HL-60/S4 (cell line): Measurements from ENCODE around the gene DNAAF1.

ENCODE experiments used
- in situ Hi-C: fragments of 300-500 bp; cut with MboI; formaldehyde crosslinking; loops from 2 replicates; pipeline ENCODE4 v1.14.3; 2022; ENCODE audit warnings: low sequenced_read_pairs

Gene DNAAF1

DNA sequence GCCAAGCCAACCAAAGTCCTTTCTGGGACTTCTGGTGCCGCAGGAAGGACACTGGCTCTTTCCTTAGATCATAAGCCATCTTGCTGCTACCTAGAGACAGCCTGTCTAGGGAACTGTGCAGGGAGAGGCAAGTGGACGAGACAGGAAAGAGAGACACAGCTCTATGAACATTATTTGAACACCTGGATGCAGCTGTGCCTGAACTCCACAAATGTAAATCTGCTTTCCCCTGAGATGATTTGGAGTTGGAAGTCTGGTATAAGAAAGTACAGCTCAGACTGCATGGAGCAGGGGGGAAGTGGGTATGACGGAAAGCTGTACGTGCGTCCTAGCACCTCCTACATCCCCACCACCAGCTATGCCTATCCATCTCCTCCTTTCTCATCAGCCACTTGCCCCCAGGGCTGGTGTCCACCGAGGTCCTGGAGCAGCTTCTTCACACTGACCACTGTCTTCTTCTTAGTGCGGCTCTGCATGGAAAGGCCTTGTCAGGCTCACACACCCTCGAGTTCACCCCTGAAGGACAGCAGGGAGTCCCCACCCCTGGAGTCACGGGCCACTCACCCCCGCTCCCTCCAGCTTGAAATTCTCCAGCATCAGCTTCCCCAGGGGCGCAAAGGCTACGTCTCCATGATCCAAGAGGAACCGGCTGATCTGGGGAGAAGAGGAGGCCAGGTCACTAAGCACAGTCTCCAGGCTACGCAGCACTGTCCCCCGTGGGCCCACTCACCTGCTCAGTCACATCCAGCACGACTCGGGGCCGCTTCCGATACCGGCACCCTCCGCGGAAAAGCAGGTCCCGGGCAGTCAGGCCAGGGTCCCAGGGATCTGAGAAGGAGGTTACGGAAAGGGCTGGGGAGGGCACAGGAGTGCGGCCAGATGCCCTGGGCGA, 37.8 kb downstream of the DNAAF1 start:
- in situ Hi-C loops: loop anchor here (25.0 kb wide), 1 partner anchor 221 kb away; the partner anchor contains the start of genes NECAB2 and OSGIN1

DNA sequence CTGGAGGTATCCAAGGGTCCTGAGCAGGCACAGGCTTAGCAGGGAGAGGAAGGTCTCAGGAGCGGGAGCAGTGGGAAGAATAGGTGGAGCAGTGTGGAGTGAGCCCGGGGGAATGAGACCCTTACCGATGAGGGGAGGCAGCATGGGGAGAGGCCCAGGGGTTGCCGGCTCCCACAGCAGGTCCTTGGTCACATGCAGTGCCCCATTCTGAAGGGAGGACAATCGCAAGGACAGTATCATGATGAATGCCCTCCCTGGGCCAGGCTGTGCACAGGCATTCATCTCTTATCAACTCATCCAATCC, 38.4 kb downstream of the DNAAF1 start:
- in situ Hi-C loops: loop anchor here (25.0 kb wide), 1 partner anchor 221 kb away; the partner anchor contains the start of genes NECAB2 and OSGIN1

DNA sequence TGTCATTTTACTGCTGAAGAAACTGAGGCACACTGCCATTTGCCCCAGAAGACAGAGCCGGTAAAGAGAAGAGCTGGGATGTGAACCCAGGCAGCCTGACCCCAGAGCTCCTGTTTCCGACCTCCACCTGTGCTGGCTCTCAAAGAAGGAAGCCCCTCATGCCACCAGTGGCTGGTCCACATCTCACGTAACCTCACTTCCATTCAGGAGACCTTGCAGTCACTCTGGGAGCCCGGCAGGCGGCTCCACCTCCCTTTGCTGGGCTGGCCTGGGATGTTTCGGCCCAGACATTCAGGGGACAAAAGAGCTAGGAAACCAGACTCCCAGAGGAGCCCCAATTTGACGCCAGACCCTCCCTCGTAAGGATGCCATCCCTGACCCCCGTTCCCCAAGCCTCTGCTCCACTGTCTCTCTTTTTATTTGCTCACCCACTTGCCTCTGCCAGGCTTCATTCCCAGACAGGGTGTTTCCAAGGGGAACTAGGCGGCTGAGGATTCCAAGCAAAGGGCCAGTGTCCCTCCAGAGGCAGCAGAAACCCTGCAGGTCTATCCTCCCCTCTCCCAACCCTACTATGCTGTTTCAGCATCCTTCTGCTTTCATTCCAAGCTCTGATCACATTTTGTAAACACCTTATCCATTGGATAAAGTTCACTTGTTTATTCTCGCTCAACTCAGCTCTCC, 38.9 kb downstream of the DNAAF1 start:
- in situ Hi-C loops: loop anchor here (25.0 kb wide), 1 partner anchor 222 kb away; the partner anchor contains the start of genes NECAB2 and OSGIN1

DNA sequence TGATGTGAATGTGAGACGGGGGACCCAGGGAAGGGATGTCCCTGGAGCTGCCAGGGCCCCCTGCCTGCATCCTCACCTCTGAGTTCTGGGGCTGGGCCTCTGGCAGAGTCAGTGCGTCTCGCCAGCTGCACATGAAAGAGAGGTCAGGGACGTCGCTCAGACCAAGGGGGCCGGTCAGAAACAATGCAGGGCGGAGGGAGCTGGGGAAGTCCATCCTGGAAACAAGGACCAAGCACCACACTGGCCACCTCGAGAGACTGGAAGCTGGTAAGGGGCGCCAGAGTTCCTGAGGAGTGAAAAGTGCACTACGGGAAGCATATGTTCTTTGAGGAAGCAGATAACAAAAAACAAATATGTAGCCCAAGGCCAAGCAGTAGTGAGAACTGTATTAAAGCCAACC, 39.7 kb downstream of the DNAAF1 start:
- in situ Hi-C loops: loop anchor here (25.0 kb wide), 1 partner anchor 222 kb away; the partner anchor contains the start of genes NECAB2 and OSGIN1

DNA sequence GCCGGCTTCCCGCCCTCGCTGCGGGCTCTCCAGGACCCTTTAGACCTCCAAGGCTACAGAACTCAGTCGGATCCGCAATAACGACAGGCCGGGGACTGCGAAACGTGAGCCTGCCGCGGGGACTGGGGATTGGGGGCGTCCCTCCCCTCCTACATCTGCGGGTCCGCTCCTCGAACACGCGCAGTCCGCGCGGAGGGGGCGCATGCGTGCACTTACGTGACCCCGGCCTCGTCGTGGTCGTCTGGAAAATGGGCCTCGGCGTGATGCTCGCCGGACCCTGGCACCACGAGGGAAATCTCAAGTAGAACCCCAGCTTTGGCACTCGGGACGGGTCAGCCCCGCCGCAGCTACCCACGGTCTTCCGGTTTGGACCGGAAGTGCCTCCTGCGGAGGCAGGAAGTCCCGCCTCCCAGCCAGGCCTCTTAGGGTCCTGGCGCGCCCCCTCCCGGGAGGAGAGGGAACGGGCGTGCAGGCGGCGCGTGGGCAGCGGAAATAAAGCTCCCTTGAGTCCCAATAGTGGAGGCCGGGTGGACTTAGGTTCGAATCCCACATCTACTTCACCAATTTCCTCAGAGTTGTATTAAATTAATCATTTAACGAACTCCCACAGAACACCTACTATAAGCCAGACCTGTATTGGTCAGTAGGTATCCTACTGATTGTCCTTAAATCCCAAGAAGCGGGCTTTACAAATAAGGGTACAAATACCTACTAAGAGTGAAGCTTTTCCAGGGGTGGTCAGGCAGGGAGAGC, 41.8 kb downstream of the DNAAF1 start, which contains the start of gene TAF1C:
Gene TAF1C (minus strand): TSS at position 373 of the 753 bp plus-strand sequence. CDS start 2,069 bp downstream, outside the sequence.
- in situ Hi-C loops: loop anchor here (25.0 kb wide), 1 partner anchor 225 kb away; the partner anchor contains the start of genes NECAB2 and OSGIN1

DNA sequence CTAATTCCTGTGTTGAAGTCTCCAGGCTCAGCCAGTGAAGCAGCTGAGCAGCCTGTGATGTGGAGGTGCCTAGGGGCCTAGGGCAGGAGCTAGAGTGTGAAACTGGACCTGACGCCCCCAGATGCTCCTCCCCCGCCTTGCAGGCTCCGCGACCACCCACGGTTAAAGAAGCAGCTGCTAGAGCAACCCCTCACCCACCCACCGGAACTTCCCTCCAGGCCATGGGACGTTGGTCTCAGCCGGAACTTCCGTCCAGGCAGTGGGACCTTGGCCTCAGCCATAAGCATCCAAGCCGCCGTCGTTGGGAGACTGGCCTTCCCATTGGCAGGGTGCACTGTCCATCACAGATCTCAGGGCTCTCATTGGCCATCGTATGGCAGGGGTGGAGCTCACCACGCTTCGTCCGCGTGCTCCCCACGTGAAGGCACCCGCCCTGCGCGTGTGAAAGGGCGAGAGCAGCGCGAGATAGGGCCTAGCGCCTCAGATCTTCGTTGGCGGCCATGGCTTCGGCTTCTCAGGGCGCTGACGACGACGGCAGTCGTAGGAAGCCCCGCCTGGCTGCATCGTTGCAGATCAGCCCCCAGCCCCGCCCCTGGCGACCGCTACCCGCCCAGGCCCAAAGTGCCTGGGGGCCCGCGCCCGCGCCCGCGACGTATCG, 45.8 kb downstream of the DNAAF1 start, which contains the start of gene ADAD2:
Gene ADAD2 (plus strand): TSS at position 427 of the 658 bp plus-strand sequence. CDS start 74 bp downstream, at position 501.
- in situ Hi-C loops: loop anchor here (25.0 kb wide), 1 partner anchor 229 kb away; the partner anchor contains the start of genes NECAB2 and OSGIN1

DNA sequence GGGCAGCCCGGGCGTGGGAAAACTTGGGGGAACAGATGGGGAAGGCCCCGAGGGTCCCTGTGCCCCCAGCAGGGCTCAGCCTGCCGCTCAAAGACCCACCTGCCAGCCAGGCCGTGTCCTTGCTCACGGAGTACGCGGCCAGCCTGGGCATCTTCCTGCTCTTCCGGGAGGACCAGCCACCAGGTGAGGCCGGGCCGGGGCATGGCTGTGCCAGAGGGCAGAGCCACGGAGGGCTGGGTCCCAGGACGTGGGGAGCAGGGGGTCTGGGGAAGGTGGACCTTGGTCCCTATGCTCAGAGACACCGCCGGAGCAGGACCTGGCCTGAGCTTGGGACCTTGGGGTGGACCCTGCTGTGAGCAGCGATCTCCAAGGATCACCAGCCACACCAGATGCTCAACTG, 46.4 kb downstream of the DNAAF1 start:
- in situ Hi-C loops: loop anchor here (25.0 kb wide), 1 partner anchor 229 kb away; the partner anchor contains the start of genes NECAB2 and OSGIN1

DNA sequence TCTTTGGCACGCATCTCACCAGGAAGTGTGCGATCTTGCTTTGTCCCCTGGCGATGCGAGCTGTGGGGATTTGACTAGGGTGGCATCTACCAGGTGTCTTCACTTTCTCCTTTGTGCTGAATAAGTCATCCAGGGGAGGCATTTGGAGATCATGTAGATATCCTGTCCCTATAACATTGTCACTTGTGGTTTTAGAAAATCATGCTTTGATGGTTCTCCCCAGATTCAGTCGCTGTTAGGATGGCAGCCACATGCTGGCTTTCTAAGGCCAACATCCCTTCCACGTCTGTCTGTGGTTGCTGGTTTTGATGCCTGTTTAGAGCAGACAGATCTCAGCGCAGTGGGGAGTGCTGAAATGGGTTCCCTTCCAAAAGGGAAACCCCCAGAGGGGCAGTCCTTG, 48.4 kb downstream of the DNAAF1 start:
- in situ Hi-C loops: loop anchor here (25.0 kb wide), 1 partner anchor 231 kb away; the partner anchor contains the start of genes NECAB2 and OSGIN1

DNA sequence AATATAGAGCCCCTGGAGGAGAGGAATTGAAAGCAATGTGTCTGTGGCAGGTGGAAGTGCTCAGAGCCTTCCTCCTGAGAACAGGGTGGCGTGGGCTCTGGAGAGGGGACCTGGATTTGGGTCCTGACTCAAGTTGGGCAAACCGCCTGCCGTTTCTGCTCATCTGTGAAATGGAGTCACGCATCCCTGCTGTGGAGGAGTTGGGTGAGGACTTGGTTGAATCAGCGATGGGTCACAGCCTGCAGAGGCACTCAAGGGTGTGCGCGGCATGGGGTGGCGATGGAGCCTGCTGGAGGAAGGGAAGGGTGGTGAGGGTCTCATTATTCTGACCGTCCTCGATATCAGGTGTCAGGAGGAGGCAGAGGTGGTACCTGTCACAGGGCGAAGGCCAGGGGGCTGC, 48.9 kb downstream of the DNAAF1 start:
- in situ Hi-C loops: loop anchor here (25.0 kb wide), 1 partner anchor 232 kb away; the partner anchor contains the start of genes NECAB2 and OSGIN1

DNA sequence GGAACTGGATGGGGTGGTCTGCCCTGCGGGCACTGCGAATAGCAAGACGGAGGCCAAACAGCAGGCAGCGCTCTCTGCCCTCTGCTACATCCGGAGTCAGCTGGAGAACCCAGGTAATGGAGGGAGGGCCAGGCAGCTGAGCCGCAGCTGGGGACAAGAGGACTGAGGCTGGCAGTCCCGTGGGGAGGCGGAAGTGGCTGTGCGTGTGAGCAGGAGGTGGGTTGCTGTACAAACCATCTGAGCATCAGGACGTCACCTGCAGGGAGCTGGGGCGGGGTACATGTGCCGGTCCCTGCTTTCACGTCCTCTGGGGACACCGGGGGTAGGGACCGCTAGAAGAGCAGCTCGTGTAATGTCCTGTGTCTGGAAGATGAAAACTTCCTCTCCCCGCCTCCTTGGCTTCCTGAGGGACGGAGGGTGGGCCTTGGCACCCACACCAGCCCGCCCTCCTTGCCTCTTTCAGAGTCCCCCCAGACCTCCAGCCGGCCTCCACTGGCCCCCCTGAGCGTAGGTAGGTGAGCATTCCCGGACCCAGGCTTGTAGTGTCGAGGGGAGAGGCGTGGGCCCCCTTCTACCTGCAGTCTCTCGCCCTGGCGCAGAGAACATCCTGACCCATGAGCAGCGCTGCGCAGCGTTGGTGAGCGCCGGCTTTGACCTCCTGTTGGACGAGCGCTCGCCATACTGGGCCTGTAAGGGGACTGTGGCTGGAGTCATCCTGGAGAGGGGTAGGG, 49.5 kb downstream of the DNAAF1 start:
- in situ Hi-C loops: loop anchor here (25.0 kb wide), 1 partner anchor 232 kb away; the partner anchor contains the start of genes NECAB2 and OSGIN1

DNA sequence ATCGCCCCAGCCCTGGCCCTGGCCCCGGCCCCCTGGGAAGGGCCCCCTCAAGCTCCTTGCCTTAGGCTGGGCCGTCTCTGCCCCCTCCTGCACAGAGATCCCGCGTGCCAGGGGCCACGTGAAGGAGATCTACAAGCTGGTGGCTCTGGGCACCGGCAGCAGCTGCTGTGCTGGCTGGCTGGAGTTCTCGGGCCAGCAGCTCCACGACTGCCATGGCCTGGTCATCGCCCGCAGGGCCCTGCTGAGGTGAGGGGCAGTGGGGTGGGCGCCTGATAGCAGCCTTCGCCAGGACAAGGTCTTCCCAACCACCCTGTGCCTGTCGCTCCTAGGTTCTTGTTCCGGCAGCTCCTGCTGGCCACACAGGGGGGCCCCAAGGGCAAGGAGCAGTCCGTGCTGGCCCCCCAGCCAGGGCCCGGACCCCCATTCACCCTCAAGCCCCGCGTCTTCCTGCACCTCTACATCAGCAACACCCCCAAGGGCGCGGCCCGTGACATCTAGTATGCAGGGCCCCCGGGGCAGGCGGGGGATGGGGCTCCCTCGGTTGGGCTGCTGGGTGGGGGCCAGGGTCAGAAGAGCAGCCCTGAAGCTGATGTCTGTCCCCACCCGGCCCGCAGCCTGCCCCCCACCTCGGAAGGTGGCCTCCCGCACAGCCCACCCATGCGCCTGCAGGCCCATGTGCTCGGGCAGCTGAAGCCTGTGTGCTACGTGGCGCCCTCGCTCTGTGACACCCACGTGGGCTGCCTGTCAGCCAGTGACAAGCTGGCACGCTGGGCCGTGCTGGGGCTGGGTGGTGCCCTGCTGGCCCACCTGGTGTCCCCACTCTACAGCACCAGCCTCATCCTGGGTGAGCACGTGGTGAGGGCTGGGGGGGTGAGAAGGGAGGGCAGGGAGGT, 50.3 kb downstream of the DNAAF1 start:
- in situ Hi-C loops: loop anchor here (25.0 kb wide), 1 partner anchor 233 kb away; the partner anchor contains the start of genes NECAB2 and OSGIN1

DNA sequence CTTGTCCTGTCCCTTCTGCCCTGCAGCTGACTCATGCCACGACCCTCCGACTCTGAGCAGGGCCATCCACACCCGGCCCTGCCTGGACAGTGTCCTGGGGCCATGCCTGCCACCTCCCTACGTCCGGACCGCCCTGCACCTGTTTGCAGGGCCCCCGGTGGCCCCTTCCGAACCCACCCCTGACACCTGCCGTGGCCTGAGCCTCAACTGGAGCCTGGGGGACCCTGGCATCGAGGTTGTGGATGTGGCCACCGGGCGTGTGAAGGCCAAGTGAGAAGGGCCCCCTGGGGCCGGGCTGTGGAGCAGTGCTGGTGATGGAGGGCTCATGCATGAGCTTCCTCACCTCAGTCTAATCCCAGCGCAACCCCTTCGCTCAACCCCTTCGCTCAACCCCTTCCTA, 51.0 kb downstream of the DNAAF1 start:
- in situ Hi-C loops: loop anchor here (25.0 kb wide), 1 partner anchor 234 kb away; the partner anchor contains the start of genes NECAB2 and OSGIN1

DNA sequence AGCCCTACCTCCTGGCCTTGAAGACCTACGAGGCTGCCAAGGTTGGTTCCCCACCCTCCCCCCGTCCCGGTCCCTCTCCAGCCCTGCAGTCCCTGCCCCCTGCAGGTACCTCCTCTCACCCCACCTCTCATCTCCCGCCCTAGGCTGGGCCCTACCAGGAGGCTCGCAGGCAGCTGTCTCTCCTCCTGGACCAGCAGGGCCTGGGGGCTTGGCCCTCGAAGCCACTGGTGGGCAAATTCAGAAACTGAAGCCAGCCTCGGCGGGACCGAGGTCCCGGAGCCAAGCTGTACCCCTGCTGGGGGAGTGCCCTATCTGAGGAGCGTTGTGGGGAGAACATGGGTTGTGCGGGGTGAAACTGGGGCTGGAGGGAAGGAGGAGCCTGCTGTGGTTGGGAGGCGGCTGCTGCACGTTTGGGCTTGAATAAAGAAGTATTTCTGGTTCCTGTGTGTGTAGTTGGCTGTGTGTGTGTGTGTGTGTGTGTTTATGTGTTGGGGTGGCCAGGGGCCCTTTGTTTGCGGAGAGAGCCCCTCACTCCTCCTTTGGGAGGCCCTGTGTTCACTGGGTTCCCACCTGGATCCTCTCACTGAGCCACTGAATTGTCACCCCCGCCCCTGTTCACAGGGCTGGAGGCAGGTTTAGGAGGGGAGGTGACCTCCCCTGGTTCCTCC, 51.8 kb downstream of the DNAAF1 start:
- in situ Hi-C loops: loop anchor here (25.0 kb wide), 1 partner anchor 235 kb away; the partner anchor contains the start of genes NECAB2 and OSGIN1

DNA sequence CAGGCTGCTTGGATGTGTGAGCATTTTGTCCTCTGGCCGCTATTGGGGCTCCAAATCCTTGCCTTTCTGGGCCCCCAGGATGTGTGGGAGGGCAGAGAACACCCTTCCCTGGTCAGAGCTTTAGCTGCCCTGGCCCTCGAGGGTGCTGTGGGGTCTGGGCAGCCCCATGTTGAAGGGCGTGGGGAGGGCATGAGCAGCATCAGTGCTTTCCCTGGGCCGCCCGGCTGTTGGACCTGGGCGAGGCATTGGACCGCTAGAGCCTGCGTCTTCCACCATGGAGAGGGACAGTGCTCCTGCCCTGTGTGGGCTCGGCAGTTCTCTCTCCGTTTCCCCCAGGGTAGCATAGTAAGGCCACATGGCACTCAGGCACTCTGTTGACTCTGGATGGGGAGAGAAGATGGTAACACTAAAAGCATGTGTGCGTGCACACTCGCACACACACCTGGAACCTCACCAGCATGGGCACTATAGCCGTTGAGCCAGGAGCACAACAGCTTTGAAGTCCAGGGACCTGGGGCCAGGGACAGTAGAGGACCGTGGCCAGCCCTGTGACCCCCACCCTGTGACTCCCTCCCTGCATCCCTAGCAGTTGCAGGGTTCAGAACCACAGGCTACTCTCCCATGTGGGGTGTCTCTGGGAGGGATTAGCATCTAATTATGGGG, 52.5 kb downstream of the DNAAF1 start:
- in situ Hi-C loops: loop anchor here (25.0 kb wide), 1 partner anchor 235 kb away; the partner anchor contains the start of genes NECAB2 and OSGIN1

DNA sequence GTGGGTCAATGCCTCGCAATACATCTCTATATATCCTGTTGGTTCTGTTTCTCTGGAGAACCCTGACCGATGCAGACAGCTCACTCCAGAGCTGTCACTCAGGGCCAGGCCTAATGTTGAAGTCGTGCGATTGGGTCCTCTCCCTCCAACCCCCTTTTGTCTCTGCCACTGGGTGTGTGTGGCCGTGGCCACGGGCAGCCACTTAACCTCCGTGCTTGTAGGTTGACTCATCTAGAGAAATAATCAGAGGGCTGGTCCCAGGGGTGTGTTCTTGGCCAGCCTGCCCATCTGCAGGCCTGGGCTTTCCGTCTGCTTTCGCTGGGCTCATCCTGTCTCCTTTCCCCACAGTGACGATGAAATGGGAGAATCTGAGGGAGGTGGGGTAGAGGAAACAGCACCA, 53.3 kb downstream of the DNAAF1 start:
- in situ Hi-C loops: loop anchor here (25.0 kb wide), 1 partner anchor 236 kb away; the partner anchor contains the start of genes NECAB2 and OSGIN1

DNA sequence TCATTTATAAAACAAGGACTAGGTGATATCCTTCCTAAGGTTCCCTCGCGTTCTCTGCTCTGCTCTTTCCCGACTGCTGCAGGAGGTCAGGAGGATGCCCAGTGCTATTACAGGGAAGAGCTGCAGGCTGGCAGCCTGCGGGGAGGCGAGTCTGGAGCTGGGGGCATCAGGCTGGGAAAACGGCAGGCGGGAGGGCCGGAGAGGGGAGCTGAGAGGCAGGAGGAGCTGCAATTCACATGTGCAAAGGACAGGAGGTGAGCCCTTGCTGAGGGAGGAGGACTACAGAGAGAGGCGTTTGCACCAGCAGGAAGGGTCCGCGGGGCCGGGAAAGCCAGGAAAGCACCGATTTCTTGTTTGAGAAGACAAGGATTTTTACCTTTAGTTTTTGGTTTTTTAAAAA, 54.0 kb downstream of the DNAAF1 start:
- in situ Hi-C loops: loop anchor here (25.0 kb wide), 1 partner anchor 237 kb away; the partner anchor contains the start of genes NECAB2 and OSGIN1
